Measurements from ENCODE around the gene INO80D. TPM values are rescaled to one million over a fixed set of nuclear protein-coding genes. Genes with fewer than 3 reads are reported as not detected.

INO80D gene
- total RNA-seq, 2 experiments from 2014 or later, result 45.3 to 48.9 TPM

DNA sequence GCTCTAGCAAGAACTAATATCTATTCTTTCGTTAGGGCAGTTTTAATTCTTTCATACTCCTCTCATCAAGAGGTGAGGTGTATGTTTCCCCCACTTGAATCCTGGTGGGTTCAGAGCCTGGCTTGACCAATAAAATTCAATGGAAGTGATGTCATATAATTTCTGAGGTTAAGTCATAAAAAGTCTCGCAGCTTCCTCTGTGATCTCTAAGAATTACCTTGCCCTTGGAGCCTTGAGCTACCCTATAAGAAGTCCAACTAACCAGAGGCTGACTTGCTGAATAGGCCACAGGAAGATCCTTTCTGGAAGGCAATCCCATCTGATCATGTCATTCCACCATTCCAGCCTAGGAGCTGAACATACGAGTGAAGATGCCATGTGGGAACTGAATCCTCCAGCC lies 26.1 kb upstream of the INO80D start:
- Histone ChIP-seq H3K4me3 (ENCODE audit: low read length) (no peak overlapping the region), H3K36me3 (ENCODE audit: insufficient read depth, low read length) (peaks cover 3% of the 10 kb centered on the region), H3K27me3 (ENCODE audit: control insufficient read depth in 1 of 2, insufficient read depth in 2 of 2, low read length in 2 of 2) (no peaks in the 10 kb centered on the region), H3K4me1 (ENCODE audit: insufficient read depth, low read length) (no peaks in the 10 kb centered on the region), H3K9me3 (ENCODE audit: control insufficient read depth in 1 of 2, insufficient read depth in 1 of 2, low read length in 2 of 2) (no peaks in the 10 kb centered on the region), H3K27ac (ENCODE audit: low read depth in 1 of 2, low read length in 2 of 2) (no peak overlapping the region)
- ChIA-PET CTCF (no interaction called here), POLR2A (no interaction called here)
- DNase-seq (no peak), ATAC-seq (ENCODE audit: poor library complexity) (no peak)
- intact Hi-C loops (cut with DNase I, micrococcal nuclease), result no loop called here
- H3K36me3 Mint-ChIP-seq (ENCODE audit: low read depth), result peaks cover 8% of the 10 kb centered on the region
- H3K27ac Mint-ChIP-seq, result no peak overlapping the region
- no peak overlapping the region for H3K4me3 Mint-ChIP-seq
- H3K9me3 Mint-ChIP-seq, result no peaks in the 10 kb centered on the region
- TF ChIP-seq, protein P1, sequence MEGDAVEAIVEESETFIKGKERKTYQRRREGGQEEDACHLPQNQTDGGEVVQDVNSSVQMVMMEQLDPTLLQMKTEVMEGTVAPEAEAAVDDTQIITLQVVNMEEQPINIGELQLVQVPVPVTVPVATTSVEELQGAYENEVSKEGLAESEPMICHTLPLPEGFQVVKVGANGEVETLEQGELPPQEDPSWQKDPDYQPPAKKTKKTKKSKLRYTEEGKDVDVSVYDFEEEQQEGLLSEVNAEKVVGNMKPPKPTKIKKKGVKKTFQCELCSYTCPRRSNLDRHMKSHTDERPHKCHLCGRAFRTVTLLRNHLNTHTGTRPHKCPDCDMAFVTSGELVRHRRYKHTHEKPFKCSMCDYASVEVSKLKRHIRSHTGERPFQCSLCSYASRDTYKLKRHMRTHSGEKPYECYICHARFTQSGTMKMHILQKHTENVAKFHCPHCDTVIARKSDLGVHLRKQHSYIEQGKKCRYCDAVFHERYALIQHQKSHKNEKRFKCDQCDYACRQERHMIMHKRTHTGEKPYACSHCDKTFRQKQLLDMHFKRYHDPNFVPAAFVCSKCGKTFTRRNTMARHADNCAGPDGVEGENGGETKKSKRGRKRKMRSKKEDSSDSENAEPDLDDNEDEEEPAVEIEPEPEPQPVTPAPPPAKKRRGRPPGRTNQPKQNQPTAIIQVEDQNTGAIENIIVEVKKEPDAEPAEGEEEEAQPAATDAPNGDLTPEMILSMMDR (IDR thresholded peaks at IDR 0.05), result no peak
- no peaks in the 10 kb centered on the region for H3K4me1 Mint-ChIP-seq (ENCODE audit: low read depth)
- no peaks in the 10 kb centered on the region for H3K27me3 Mint-ChIP-seq

DNA sequence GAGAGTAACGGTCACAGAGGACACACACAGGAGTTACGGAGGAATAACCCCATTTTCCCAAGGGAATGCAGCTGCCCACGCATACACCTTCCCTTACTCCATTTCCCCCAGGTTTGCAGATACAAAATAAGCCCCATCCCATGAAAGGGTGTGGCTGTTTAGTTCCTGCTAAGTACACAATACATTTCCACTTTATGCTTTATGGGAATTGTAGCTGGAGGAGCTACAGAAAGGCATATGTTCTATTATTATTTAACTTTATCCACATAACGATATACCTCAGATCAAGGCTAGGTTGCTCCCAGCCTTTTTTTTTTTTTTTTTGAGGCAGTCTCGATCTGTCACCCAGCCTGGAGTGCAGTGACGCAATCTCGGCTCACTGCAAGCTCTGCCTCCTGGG lies 22.7 kb upstream of the INO80D start:
- Mint-ChIP-seq H3K36me3 (ENCODE audit: low read depth) (peaks cover 3% of the 10 kb centered on the region), H3K4me1 (ENCODE audit: low read depth) (no peaks in the 10 kb centered on the region), H3K27ac (no peak overlapping the region), H3K27me3 (no peaks in the 10 kb centered on the region), H3K4me3 (no peak overlapping the region), H3K9me3 (no peaks in the 10 kb centered on the region)
- Histone ChIP-seq H3K9me3 (ENCODE audit: control insufficient read depth in 1 of 2, insufficient read depth in 1 of 2, low read length in 2 of 2) (no peaks in the 10 kb centered on the region), H3K36me3 (ENCODE audit: insufficient read depth, low read length) (no peaks in the 10 kb centered on the region), H3K4me3 (ENCODE audit: low read length) (no peak overlapping the region), H3K27me3 (ENCODE audit: control insufficient read depth in 1 of 2, insufficient read depth in 2 of 2, low read length in 2 of 2) (no peaks in the 10 kb centered on the region), H3K4me1 (ENCODE audit: insufficient read depth, low read length) (no peaks in the 10 kb centered on the region), H3K27ac (ENCODE audit: low read depth in 1 of 2, low read length in 2 of 2) (no peak overlapping the region)
- intact Hi-C loops (cut with DNase I, micrococcal nuclease), result no loop called here
- CTCF ChIA-PET, result no interaction called here
- no peak for DNase-seq
- TF ChIP-seq, protein P1 (IDR thresholded peaks at IDR 0.05), result no peak
- POLR2A ChIA-PET, result interaction anchor here (0.6 kb wide), 1 partner anchor 32 kb away, joined by 3 read pairs; no protein-coding TSS in a partner anchor
- ATAC-seq (ENCODE audit: poor library complexity), result no peak

DNA sequence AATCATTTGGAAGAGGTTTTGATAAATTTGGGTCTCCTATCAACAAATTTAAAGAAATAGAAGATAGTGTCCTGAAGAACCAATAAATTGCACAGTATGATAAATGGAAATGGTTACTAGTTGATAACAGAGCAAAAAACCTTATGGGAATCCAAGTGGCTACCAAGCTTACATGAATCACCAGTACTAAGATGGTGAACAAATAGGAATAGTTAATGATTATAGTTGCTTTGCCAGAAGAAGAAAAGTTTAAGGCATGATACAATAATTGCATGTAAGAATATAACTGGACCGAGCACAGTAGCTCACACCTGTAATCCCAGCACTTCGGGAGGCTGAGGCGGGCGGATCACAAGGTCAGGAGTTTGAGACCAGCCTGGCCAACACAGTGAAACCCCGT lies 19.6 kb upstream of the INO80D start:
- Histone ChIP-seq H3K27ac (ENCODE audit: low read depth in 1 of 2, low read length in 2 of 2) (no peak overlapping the region), H3K4me3 (ENCODE audit: low read length) (no peak overlapping the region), H3K27me3 (ENCODE audit: control insufficient read depth in 1 of 2, insufficient read depth in 2 of 2, low read length in 2 of 2) (no peaks in the 10 kb centered on the region), H3K36me3 (ENCODE audit: insufficient read depth, low read length) (no peaks in the 10 kb centered on the region), H3K9me3 (ENCODE audit: control insufficient read depth in 1 of 2, insufficient read depth in 1 of 2, low read length in 2 of 2) (no peaks in the 10 kb centered on the region), H3K4me1 (ENCODE audit: insufficient read depth, low read length) (no peaks in the 10 kb centered on the region)
- Mint-ChIP-seq H3K9me3 (no peaks in the 10 kb centered on the region), H3K27ac (no peak overlapping the region), H3K27me3 (no peaks in the 10 kb centered on the region), H3K4me1 (ENCODE audit: low read depth) (no peaks in the 10 kb centered on the region), H3K4me3 (no peak overlapping the region), H3K36me3 (ENCODE audit: low read depth) (no peaks in the 10 kb centered on the region)
- TF ChIP-seq, protein P1 (IDR thresholded peaks at IDR 0.05), result no peak
- ATAC-seq (ENCODE audit: poor library complexity) (no peak), DNase-seq (no peak)
- ChIA-PET POLR2A (interaction anchor here (0.6 kb wide), 1 partner anchor 16 kb away, joined by 3 read pairs; no protein-coding TSS in a partner anchor), CTCF (no interaction called here)
- intact Hi-C loops (cut with DNase I, micrococcal nuclease), result no loop called here
